GM12878 (cell line): Measurements from ENCODE around the gene ATN1. TPM values are rescaled to one million over a fixed set of nuclear protein-coding genes. Genes with fewer than 3 reads are reported as not detected.
A peak's percentile ranks its signal among the peaks of the same experiment; 100 is the strongest.

Experiments
- ATAC-seq: fragments of 200-7000 bp; cut with Tn5 transposase; 3 replicates; pipeline ENCODE4 v1.9.1; 2020; ENCODE audit warnings: mild to moderate bottlenecking, moderate library complexity
- BruUV-seq: library from RNA; stranded (reverse); fragments of 400-500 nt; replicated peaks from 2 replicates; lab custom pipeline; 2021; lab: Mats Ljungman, UMichigan
- CTCF ChIA-PET: fragments of 300-600 bp; sonication (Branson Sonifier 250); formaldehyde crosslinking; extraction: SDS; loops from one replicate; lab custom pipeline; 2021; ENCODE audit warnings: inconsistent platforms; lab: Yijun Ruan, JAX
- POLR2A ChIA-PET: fragments of 350-600 bp; formaldehyde crosslinking; extraction: SDS; loops from one replicate; lab custom pipeline; 2021; ENCODE audit warnings: inconsistent platforms; lab: Charles Lee
- RAD21 ChIA-PET: fragments of 300-600 bp; sonication (Branson Sonifier 250); formaldehyde crosslinking; loops from one replicate; lab custom pipeline; 2023; ENCODE audit warnings: antibody characterized with exemption; ENCODE audit not compliant: unreplicated experiment; lab: Charles Lee
- SMC1A ChIA-PET: fragments of 300-600 bp; sonication (Branson Sonifier 250); formaldehyde crosslinking; loops from one replicate; lab custom pipeline; 2023; ENCODE audit not compliant: unreplicated experiment, uncharacterized antibody; lab: Charles Lee
- DNase-seq: peaks from one replicate; pipeline ENCODE4 v3.0.0-alpha.2; 2011; ENCODE audit warnings: low read depth, low spot score
- FAIRE-seq: peaks from 3 replicates; lab custom pipeline; 2011; peaks lifted over from hg19 to GRCh38; lab: Jason Lieb, UNC
- H2AFZ ChIP-seq: 2 replicates; pipeline ENCODE4 v1.6.0; 2011; ENCODE audit warnings: low read depth, low read length, control low read depth; ENCODE audit not compliant: control insufficient read depth
- H3K27ac ChIP-seq: 2 replicates; pipeline ENCODE4 v1.5.1; 2011; ENCODE audit warnings: control low read depth; ENCODE audit not compliant: control insufficient read depth, insufficient read depth
- H3K27me3 ChIP-seq, 2 experiments: replicated peaks in 1 of 2; 2 replicates each; pipeline versions ENCODE4 v1.6.0 to v1.6.1; 2011; ENCODE audit warnings: low read length in 1 of 2; ENCODE audit not compliant: control insufficient read depth in 2 of 2, insufficient read depth in 2 of 2
- H3K36me3 ChIP-seq, 2 experiments: 2 replicates each; pipeline ENCODE4 v1.5.1; 2011; ENCODE audit warnings: low read length in 1 of 2; ENCODE audit not compliant: control insufficient read depth in 2 of 2, insufficient read depth in 2 of 2
- H3K4me1 ChIP-seq: 2 replicates; pipeline ENCODE4 v1.6.1; 2011; ENCODE audit warnings: mild to moderate bottlenecking, low read length, moderate library complexity, mixed read lengths; ENCODE audit not compliant: control insufficient read depth, insufficient read depth
- H3K4me2 ChIP-seq: 2 replicates; pipeline ENCODE4 v1.6.0; 2011; ENCODE audit warnings: control low read depth; ENCODE audit not compliant: control insufficient read depth, insufficient read depth
- H3K4me3 ChIP-seq: fragments of 200-600 bp; sonication (generic); 2 replicates; pipeline ENCODE4 v1.5.1; 2016
- H3K79me2 ChIP-seq: 2 replicates; pipeline ENCODE4 v1.6.0; 2011; ENCODE audit warnings: low read length; ENCODE audit not compliant: control insufficient read depth, insufficient read depth
- H3K9ac ChIP-seq: 2 replicates; pipeline ENCODE4 v1.8.0; 2011; ENCODE audit warnings: low read length, control low read depth, mixed read lengths; ENCODE audit not compliant: control insufficient read depth, insufficient read depth
- H3K9me3 ChIP-seq: replicated peaks from 3 replicates; pipeline ENCODE4 v1.5.1; 2011; ENCODE audit warnings: mild to moderate bottlenecking, low read length; ENCODE audit not compliant: control insufficient read depth, insufficient read depth
- H4K20me1 ChIP-seq: 2 replicates; pipeline ENCODE4 v1.6.0; 2011; ENCODE audit not compliant: control insufficient read depth, insufficient read depth
- DPF2 ChIP-seq: fragments of 450-650 bp; IDR thresholded peaks from 2 replicates; pipeline ENCODE4 v1.6.1; 2017; ENCODE audit warnings: mild to moderate bottlenecking
- EGR1 ChIP-seq, 2 experiments: IDR thresholded peaks; 1 replicate in 1 of 2; 2 replicates in 1 of 2; pipeline ENCODE4 v1.6.1; 2011 to 2012; ENCODE audit warnings: low read depth in 2 of 2, low read length in 2 of 2, borderline replicate concordance in 1 of 2, mild to moderate bottlenecking in 1 of 2, moderate library complexity in 1 of 2
- FOXM1 ChIP-seq: IDR thresholded peaks from 2 replicates; pipeline ENCODE4 v1.6.1; 2012; ENCODE audit warnings: low read depth, mild to moderate bottlenecking, inconsistent platforms, low read length, moderate library complexity
- GABPA ChIP-seq: IDR thresholded peaks from 2 replicates; pipeline ENCODE4 v1.6.1; 2014; ENCODE audit warnings: antibody characterized with exemption, low read depth, mild to moderate bottlenecking, inconsistent platforms
- HDAC2 ChIP-seq: fragments of 200-600 bp; sonication (generic); IDR thresholded peaks from 2 replicates; pipeline ENCODE4 v1.6.1; 2017
- JUNB ChIP-seq: IDR thresholded peaks from 2 replicates; pipeline ENCODE4 v1.6.1; 2016; ENCODE audit warnings: antibody characterized with exemption, mild to moderate bottlenecking
- MAX ChIP-seq: IDR thresholded peaks from 2 replicates; pipeline ENCODE4 v1.6.1; 2012; ENCODE audit warnings: low read depth, low read length, improper control_type of control experiment
- MEF2A ChIP-seq: IDR thresholded peaks from 2 replicates; pipeline ENCODE4 v1.6.1; 2011; ENCODE audit warnings: low read depth, mild to moderate bottlenecking, low read length, moderate library complexity; ENCODE audit not compliant: insufficient read depth
- MTA3 ChIP-seq: IDR thresholded peaks from 2 replicates; pipeline ENCODE4 v1.6.1; 2012; ENCODE audit warnings: low read length, inconsistent platforms, borderline replicate concordance
- MYB ChIP-seq: fragments of 150-350 bp; IDR thresholded peaks from 2 replicates; pipeline ENCODE4 v1.6.1; 2014; ENCODE audit warnings: mild to moderate bottlenecking, low read depth, low read length, borderline replicate concordance
- NFIC ChIP-seq: IDR thresholded peaks from 2 replicates; pipeline ENCODE4 v1.6.1; 2012; ENCODE audit warnings: low read depth, mild to moderate bottlenecking, inconsistent platforms, low read length, moderate library complexity
- NR2C1 ChIP-seq: fragments of 450-650 bp; IDR thresholded peaks from 2 replicates; pipeline ENCODE4 v1.6.1; 2017; ENCODE audit warnings: antibody characterized with exemption, mild to moderate bottlenecking, moderate library complexity
- NRF1 ChIP-seq: conservative IDR thresholded peaks from 2 replicates; pipeline ENCODE4 v1.6.1; 2011; ENCODE audit warnings: mild to moderate bottlenecking, low read depth, low read length, improper control_type of control experiment
- RAD21 ChIP-seq: IDR thresholded peaks from 2 replicates; pipeline ENCODE4 v1.6.1; 2011; ENCODE audit warnings: mild to moderate bottlenecking, low read depth, low read length, moderate library complexity; ENCODE audit not compliant: insufficient read depth
- REST ChIP-seq: IDR thresholded peaks from 2 replicates; pipeline ENCODE4 v1.6.1; 2012; ENCODE audit warnings: mild to moderate bottlenecking, low read depth, low read length
- SMAD1 ChIP-seq: fragments of 450-650 bp; IDR thresholded peaks from 2 replicates; pipeline ENCODE4 v1.6.1; 2018; ENCODE audit warnings: mild to moderate bottlenecking, low read depth; ENCODE audit not compliant: partially characterized antibody
- SPI1 ChIP-seq: IDR thresholded peaks from 2 replicates; pipeline ENCODE4 v1.6.1; 2011; ENCODE audit warnings: low read depth, mild to moderate bottlenecking, low read length, moderate library complexity, borderline replicate concordance; ENCODE audit not compliant: insufficient read depth
- SUZ12 ChIP-seq: fragments of 200-600 bp; sonication (generic); IDR thresholded peaks from one replicate; pipeline ENCODE4 v1.6.1; 2018; ENCODE audit warnings: antibody characterized with exemption, mild to moderate bottlenecking; ENCODE audit not compliant: unreplicated experiment
- ZNF274 ChIP-seq: IDR thresholded peaks from one replicate; pipeline ENCODE4 v1.8.0; 2011; ENCODE audit not compliant: insufficient read length, insufficient read depth
- ZSCAN29 ChIP-seq: fragments of 450-650 bp; IDR thresholded peaks from 2 replicates; pipeline ENCODE4 v1.6.1; 2017; ENCODE audit warnings: mild to moderate bottlenecking, moderate library complexity
- WGBS: methylation state at CpG from one replicate; pipeline ENCODE4 v1.1.6; 2016; ENCODE audit warnings: low lambda C conversion rate; ENCODE audit not compliant: insufficient replicate concordance, insufficient coverage; ENCODE audit errors: missing lambda C conversion rate; 5-methylcytosine and 5-hydroxymethylcytosine counted together
- in situ Hi-C: fragments of 300-500 bp; cut with MboI; formaldehyde crosslinking; loops from 9 replicates; pipeline ENCODE4 v1.14.3; 2018; ENCODE audit warnings: mixed read lengths
- intact Hi-C: fragments of 100-400 bp; cut with micrococcal nuclease; formaldehyde crosslinking; loops from one replicate; pipeline ENCODE4 v1.14.2; 2022; ENCODE audit not compliant: unreplicated experiment
- polyA plus RNA-seq, 11 experiments: library from polyadenylated mRNA; depleted of rRNA in 4 of 11; unstranded in 6 of 11; stranded (reverse) in 5 of 11; fragments of >200 nt; fragmentation: Nextera tagmentation in 4 of 11; fragmentation: Illumina TruSeq in 1 of 11; extraction: Ambion mirVana in 4 of 11; extraction: Trizol in 1 of 11; gene quantifications; 1 replicate in 1 of 11; 2 replicates in 10 of 11; pipeline versions ENCODE4 v1.2.1 to v1.2.3, GENCODE V29; 2011 to 2016; ENCODE audit warnings: inconsistent platforms in 2 of 11, missing spikeins in 2 of 11, low read depth in 1 of 11
- total RNA-seq, 4 experiments: library from RNA; depleted of rRNA in 3 of 4; stranded (reverse); fragments of >200 nt in 3 of 4; fragmentation: Illumina TruSeq in 1 of 4; extraction: Trizol in 1 of 4; gene quantifications; 2 replicates each; pipeline versions ENCODE4 v1.2.1 to v1.2.3, GENCODE V29; 2013 to 2021

The ATN1 gene
- total and polyA plus RNA-seq, 10 of the 15 experiments (the other 5 are each of a cell fraction or from before 2014, with no cell fraction given): 0.08 to 44.5 (median 5.0) TPM

GRCh38 chr12:6959058-6959804 is 31.5 kb downstream of the ATN1 start:
- 0% methylated on average over 24 of the region's 24 CpGs for WGBS
- SMC1A ChIA-PET: interaction anchor here (1.1 to 13.2 kb wide), 3 partner anchors 11 to 149 kb away, joined by 3 to 395 read pairs (median 4); partner anchors contain the start of genes C12orf57, C1RL, PTPN6 and RNU7-1
- peak overlapping the region; percentile 99 for H3K4me2 ChIP-seq
- RAD21 ChIA-PET: interaction anchor here (0.7 to 13.5 kb wide), 9 partner anchors 8 to 119 kb away, joined by 3 to 426 read pairs (median 5); partner anchors contain the start of genes C12orf57, LPCAT3, PTPN6 and RNU7-1
- H4K20me1 ChIP-seq: no peaks in the 10 kb centered on the region
- FAIRE-seq (peak; percentile 90), ATAC-seq (peak; percentile 66), DNase-seq (no peak)
- H3K79me2 ChIP-seq: peaks cover 70% of the 10 kb centered on the region
- H3K4me1 ChIP-seq: peaks cover 82% of the 10 kb centered on the region
- H3K4me3 ChIP-seq: peak overlapping the region; percentile 95
- H3K9me3 ChIP-seq: no peaks in the 10 kb centered on the region
- H3K9ac ChIP-seq: peak overlapping the region; percentile 91
- no peak overlapping the region for H2AFZ ChIP-seq
- peak overlapping the region; percentile 99 for H3K27ac ChIP-seq
- intact Hi-C loops: no loop called here
- BruUV-seq: TSS peak; percentile 44
- CTCF ChIA-PET: interaction anchor here (0.9 to 13.2 kb wide), 10 partner anchors 9 to 206 kb away, joined by 3 to 645 read pairs (median 4); partner anchors contain the start of genes C12orf57, C1RL, MLF2 and PTPN6
- POLR2A ChIA-PET: interaction anchor here (0.6 to 13.5 kb wide), 11 partner anchors 15 to 167 kb away, joined by 3 to 524 read pairs (median 3); partner anchors contain the start of genes C12orf57, C1RL, CDCA3 and ENO2
- H3K36me3 ChIP-seq: peaks cover 12 to 33% of the 10 kb centered on the region in 2 experiments
- no peaks in the 10 kb centered on the region for H3K27me3 ChIP-seq
- in situ Hi-C loops: loop anchor here (25.0 kb wide), 1 partner anchor 1678 kb away; no protein-coding TSS in a partner anchor
- TF ChIP-seq NFIC (no peak), MTA3 (no peak), REST (0 out of 2 replicates have a peak, but pooled peaks have one; percentile 44), DPF2 (peak; percentile 99), HDAC2 (no peak), MEF2A (peak; percentile 100), MYB (no peak; the same call in 1 of the 2 replicates), ZNF274 (no peak), JUNB (peak; percentile 72), GABPA (no peak), SUZ12 (no peak), ZSCAN29 (no peak), FOXM1 (no peak), MAX (peak; percentile 32; the same call in 1 of the 2 replicates), EGR1 (IDR thresholded peaks at IDR 0.05; ENCODE audit: borderline replicate concordance in 1 of 2, low read depth in 2 of 2, low read length in 2 of 2) (peak in 1 of 2 experiments; percentile 51; a peak in 1 of 3 replicates), NRF1 (no peak), SMAD1 (peak; percentile 14), SPI1 (peak; percentile 97), RAD21 (peak; percentile 15; the same call in 1 of the 2 replicates), NR2C1 (peak; percentile 51)
